Heart right ventricle (tissue), 16 donors: ENCODE measurements around the gene SPHK2. TPM values are rescaled to one million over a fixed set of nuclear protein-coding genes. Genes with fewer than 3 reads are reported as not detected.

ENCODE experiments used
- ATAC-seq, 8 donors: fragments of 200-7000 bp; cut with Tn5 transposase; one replicate each; pipeline ENCODE4 v1.9.1; 2020; ENCODE audit warnings: mild to moderate bottlenecking in 8 of 8, moderate library complexity in 8 of 8, moderate number of reproducible peaks in 1 of 8
- DNase-seq, 2 donors: peaks; one replicate each; pipeline ENCODE4 v3.0.0-alpha.2; 2020
- H3K27ac ChIP-seq, 10 donors: fragments of 200-600 bp; sonication (generic) in 2 of 10; one replicate each; pipeline versions ENCODE4 v1.5.0 to v1.8.0; 2020 to 2022; ENCODE audit warnings: mild to moderate bottlenecking in 3 of 10
- H3K27me3 ChIP-seq, 7 donors: fragments of 200-600 bp; one replicate each; pipeline ENCODE4 v1.8.0; 2021 to 2022; ENCODE audit warnings: mild to moderate bottlenecking in 2 of 7
- H3K36me3 ChIP-seq, 9 donors: fragments of 200-600 bp; sonication (generic) in 1 of 9; one replicate each; pipeline versions ENCODE4 v1.5.0 to v1.8.0; 2020 to 2022; ENCODE audit warnings: mild to moderate bottlenecking in 2 of 9
- H3K4me1 ChIP-seq, 9 donors: fragments of 200-600 bp; sonication (generic) in 1 of 9; one replicate each; pipeline versions ENCODE4 v1.5.0 to v1.8.0; 2020 to 2022; ENCODE audit warnings: mild to moderate bottlenecking in 4 of 9
- H3K4me3 ChIP-seq, 10 donors: fragments of 200-600 bp; sonication (generic) in 2 of 10; one replicate each; pipeline versions ENCODE4 v1.5.0 to v1.8.0; 2020 to 2022; ENCODE audit warnings: mild to moderate bottlenecking in 7 of 10, moderate library complexity in 2 of 10
- H3K9me3 ChIP-seq, 11 donors: fragments of 200-600 bp in 10 of 11; sonication (generic) in 2 of 11; one replicate each; pipeline versions ENCODE4 v1.5.0 to v1.8.0; 2013 to 2022; ENCODE audit warnings: mild to moderate bottlenecking in 2 of 11, control low read depth in 1 of 11, moderate library complexity in 1 of 11
- WGBS, 2 donors: extraction: QIAGEN DNeasy Blood & Tissue Kit; methylation state at CpG; one replicate each; pipeline ENCODE4 v1.1.7; 2013; ENCODE audit warnings: inconsistent platforms in 1 of 2; 5-methylcytosine and 5-hydroxymethylcytosine counted together
- intact Hi-C, 10 donors: fragments of 100-400 bp; cut with DNase I; formaldehyde crosslinking; loops; one replicate each; pipeline versions ENCODE4 v1.11.1 to v1.14.2; 2022
- polyA plus RNA-seq, 2 donors: library from polyadenylated mRNA; stranded (reverse); fragments of 200-250 nt; gene quantifications; one replicate each; pipeline ENCODE4 v1.2.3, GENCODE V29; 2013
- total RNA-seq, 10 donors: library from RNA; stranded (reverse); fragmentation: NEBNext Ultra II Directional in 3 of 10; extraction: Animal tissue kit (Norgen Biotek cat#: 25700) in 3 of 10; gene quantifications; one replicate each; pipeline versions ENCODE4 v1.2.1 to v1.2.4, GENCODE V29; 2021 to 2023
- TF ChIP-seq, protein P1 (sequence below), 9 donors: fragments of 200-600 bp; sonication (generic) in 2 of 9; IDR thresholded peaks; one replicate each; pipeline versions ENCODE4 v1.5.0 to v1.8.0; 2021 to 2022; ENCODE audit warnings: antibody characterized with exemption in 9 of 9, mild to moderate bottlenecking in 5 of 9, moderate library complexity in 1 of 9
- donor health status: Arrhythmogenic right ventricular cardiomyopathy.
- donor health status: ischemic (EF 13 %, LVEDD 7.1; RV severe dilation, severe dysfunction).
- donor health status: healthy with polysubstance abuse.
- donor health status: DM: no; HTN: yes; CAD: no.
- donor health status: DM: no; HTN: no; CAD: no.
- donor health status: ischemic (EF 25% LVEDD 6.9; RV normal size, moderate dysfunction).
- donor health status: ischemic (EF 25% LVEDD 5.7; RV mildly dilated, moderate dysfunction).
- donor health status: healthy.
- donor health status: DM: yes; HTN: yes; CAD: no.
- donor health status: Ischemic cardiomyopathy.
- donor health status: ischemic (EF 35%, LVEDD 5.7; RV mildly dilated, moderate dysfunction).
- donor health status: nonischemic (EF 11% LVEDD 7.7; RV severe dilation, severe dysfunction).
- donor health status: DM: yes; HTN: yes; CAD: no.
- donor health status: PGD.
- donor health status: ischemic (EF 29% LVEDD 5.4; RV normal size, mild dysfunction).
- donor health status: nonischemic (EF 23%, LVEDD 6.1; RV moderate dilation, normal function).

The SPHK2 gene
- total and polyA plus RNA-seq, 12 donors, result 5.7 to 15.9 (median 8.2) TPM

DNA sequence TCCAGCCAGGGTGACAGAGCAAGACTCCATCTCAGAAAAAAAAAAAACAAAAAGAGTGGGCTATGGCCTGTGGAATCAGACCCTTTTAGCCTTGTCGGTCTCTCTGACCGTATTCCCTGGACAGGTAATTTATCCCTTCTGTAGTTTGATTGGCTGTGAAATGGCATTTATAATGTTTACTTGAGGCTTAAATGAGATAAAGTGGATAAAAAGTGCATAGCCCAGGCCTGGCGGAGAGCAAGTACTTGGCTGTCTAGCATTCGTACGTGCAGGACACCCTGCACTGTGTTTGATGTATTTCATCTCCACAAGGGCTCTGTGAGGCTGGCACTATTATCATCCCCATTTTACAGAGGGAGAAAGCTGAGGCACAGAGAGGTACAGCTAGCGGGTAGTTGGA, 46.5 kb downstream of the SPHK2 start:
- DNase-seq, result no peak
- no peak for ATAC-seq
- Histone ChIP-seq H3K27ac (no peak overlapping the region), H3K4me1 (peaks cover 0 to 7% (median 3%) of the 10 kb centered on the region in 9 donors), H3K27me3 (no peaks in the 10 kb centered on the region), H3K9me3 (no peaks in the 10 kb centered on the region), H3K4me3 (no peak overlapping the region), H3K36me3 (no peaks in the 10 kb centered on the region)
- TF ChIP-seq, protein P1, sequence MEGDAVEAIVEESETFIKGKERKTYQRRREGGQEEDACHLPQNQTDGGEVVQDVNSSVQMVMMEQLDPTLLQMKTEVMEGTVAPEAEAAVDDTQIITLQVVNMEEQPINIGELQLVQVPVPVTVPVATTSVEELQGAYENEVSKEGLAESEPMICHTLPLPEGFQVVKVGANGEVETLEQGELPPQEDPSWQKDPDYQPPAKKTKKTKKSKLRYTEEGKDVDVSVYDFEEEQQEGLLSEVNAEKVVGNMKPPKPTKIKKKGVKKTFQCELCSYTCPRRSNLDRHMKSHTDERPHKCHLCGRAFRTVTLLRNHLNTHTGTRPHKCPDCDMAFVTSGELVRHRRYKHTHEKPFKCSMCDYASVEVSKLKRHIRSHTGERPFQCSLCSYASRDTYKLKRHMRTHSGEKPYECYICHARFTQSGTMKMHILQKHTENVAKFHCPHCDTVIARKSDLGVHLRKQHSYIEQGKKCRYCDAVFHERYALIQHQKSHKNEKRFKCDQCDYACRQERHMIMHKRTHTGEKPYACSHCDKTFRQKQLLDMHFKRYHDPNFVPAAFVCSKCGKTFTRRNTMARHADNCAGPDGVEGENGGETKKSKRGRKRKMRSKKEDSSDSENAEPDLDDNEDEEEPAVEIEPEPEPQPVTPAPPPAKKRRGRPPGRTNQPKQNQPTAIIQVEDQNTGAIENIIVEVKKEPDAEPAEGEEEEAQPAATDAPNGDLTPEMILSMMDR (IDR thresholded peaks at IDR 0.05), result no peak
- WGBS, 2 donors, result 93 to 96% methylated on average over 6 of the region's 6 CpGs
- intact Hi-C loops, result no loop called here

DNA sequence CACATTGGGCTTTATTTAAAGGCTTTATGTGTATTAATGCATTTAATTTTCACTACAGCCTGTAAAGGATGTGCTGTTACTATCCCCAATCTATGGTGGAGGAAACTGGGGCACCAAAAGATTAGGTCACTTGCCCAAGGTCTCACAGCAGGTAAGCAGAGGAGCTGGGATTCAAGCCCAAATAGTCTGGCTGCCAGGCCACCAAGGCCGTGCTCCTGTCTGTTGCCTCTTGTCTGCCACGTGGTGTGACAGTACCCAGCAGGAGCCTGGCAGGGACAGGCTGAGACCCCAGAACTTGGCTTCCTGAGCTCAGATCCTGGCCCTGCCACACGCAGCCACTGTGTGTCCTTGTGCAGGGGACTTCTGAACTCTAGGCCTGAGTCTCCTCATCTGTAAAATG, 49.0 kb downstream of the SPHK2 start:
- TF ChIP-seq, protein P1 (IDR thresholded peaks at IDR 0.05), result no peak
- Histone ChIP-seq H3K27me3 (no peaks in the 10 kb centered on the region), H3K4me3 (no peak overlapping the region), H3K4me1 (no peaks in the 10 kb centered on the region), H3K27ac (no peak overlapping the region), H3K9me3 (no peaks in the 10 kb centered on the region), H3K36me3 (no peaks in the 10 kb centered on the region)
- intact Hi-C loops, result no loop called here
- DNase-seq, result no peak
- WGBS, 2 donors, result 79 to 84% methylated on average over 3 of the region's 3 CpGs
- no peak for ATAC-seq

DNA sequence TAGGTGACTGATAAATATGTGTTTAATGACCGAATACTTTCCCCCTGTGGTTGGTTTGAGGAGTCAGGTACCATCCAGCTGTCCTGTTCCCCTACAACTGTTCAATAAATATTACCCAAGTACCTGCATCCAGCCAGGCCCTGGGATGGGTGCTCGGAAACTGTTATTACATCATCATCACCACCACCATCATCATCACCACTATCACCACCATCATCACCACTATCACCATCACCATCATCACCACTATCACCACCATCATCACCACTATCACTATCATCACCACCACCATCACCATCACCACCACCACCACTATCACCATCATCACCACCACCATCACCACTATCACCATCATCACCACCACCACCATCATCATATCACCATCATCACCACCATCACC, 49.5 kb downstream of the SPHK2 start:
- 92 to 97% methylated on average over 2 of the region's 2 CpGs for WGBS, 2 donors

DNA sequence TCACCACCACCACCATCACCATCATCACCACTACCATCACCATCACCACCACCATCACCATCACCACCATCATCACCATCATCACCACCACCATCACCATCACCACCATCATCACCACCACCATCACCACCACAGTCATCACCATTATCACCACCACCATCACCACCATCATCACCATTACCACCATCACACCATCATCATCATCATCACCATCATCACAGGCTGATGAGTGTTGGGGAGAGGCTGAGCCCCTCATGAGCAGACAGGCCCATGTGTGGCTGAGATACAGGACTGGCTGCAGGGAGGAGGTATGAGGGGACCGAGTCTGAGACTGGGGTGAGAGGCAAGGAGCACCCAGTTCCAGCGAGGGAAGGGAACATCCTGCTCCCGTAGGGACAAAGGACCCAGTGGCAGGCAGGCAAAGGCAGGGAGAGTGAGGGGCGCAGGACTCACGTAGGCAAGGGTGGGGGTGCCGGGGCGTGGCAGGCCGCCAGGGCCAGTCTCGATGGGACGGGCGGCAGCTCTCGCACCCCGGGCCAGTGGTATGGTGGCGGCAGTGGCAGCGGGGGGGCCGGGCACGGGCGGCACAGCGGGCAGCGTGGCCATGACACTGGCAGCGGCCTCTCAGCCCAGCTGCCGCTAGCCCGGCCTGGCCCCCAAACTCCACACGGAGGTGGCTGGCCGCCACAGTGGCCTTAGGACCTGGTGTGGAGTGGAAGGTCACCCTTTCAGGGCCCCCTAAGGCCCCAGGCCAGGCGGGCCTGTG, 50.8 kb downstream of the SPHK2 start:
- ATAC-seq (no peak), DNase-seq (no peak)
- no peaks in the 10 kb centered on the region for H3K9me3 ChIP-seq
- no peak overlapping the region for H3K4me3 ChIP-seq
- no peaks in the 10 kb centered on the region for H3K36me3 ChIP-seq
- TF ChIP-seq, protein P1 (IDR thresholded peaks at IDR 0.05), result no peak
- H3K4me1 ChIP-seq, result peaks cover 0 to 3% (median 2%) of the 10 kb centered on the region in 9 donors
- intact Hi-C loops, result loop anchor here in 6 of 10 donors (10.0 kb wide), 4 partner anchors 65 to 175 kb away; partner anchors contain the start of gene HSD17B14 (in 1 of the 6)
- H3K27ac ChIP-seq, result no peak overlapping the region
- WGBS, 2 donors, result 94 to 96% methylated on average over 26 of the region's 26 CpGs
- peaks cover 0 to 5% (median 0%) of the 10 kb centered on the region in 7 donors for H3K27me3 ChIP-seq

More for the DNA sequence above, 49.5 kb downstream of the SPHK2 start:
- intact Hi-C loops, result no loop called here
- Histone ChIP-seq H3K9me3 (no peaks in the 10 kb centered on the region), H3K4me3 (no peak overlapping the region), H3K4me1 (no peaks in the 10 kb centered on the region), H3K27me3 (peaks cover 0 to 2% (median 0%) of the 10 kb centered on the region in 7 donors), H3K27ac (no peak overlapping the region), H3K36me3 (no peaks in the 10 kb centered on the region)
- ATAC-seq (no peak), DNase-seq (no peak)
- TF ChIP-seq, protein P1 (IDR thresholded peaks at IDR 0.05), result no peak
